Left hindlimb (tissue), 1 donor: Measurements from ENCODE around the gene FLOT2.
"Not testable (repeated sequence)": the region's sequence is repeated elsewhere in the genome, so short reads cannot be mapped to it uniquely, and the experiment has no call there.

Experiments
- DNase-seq: peaks from one replicate; pipeline ENCODE4 v3.0.0-alpha.2; 2018

Gene FLOT2

GRCh38 chr17:28895794-28896447 is 1.6 kb downstream of the FLOT2 start:
- DNase-seq: no peak

- DNase-seq: not testable (repeated sequence)
These were observed 4.0 kb downstream of the FLOT2 start for GRCh38 chr17:28893248-28894183.

- no peak for DNase-seq
These were observed 5.5 kb downstream of the FLOT2 start for GRCh38 chr17:28892024-28892423.

GRCh38 chr17:28891201-28891600 is 6.3 kb downstream of the FLOT2 start:
- no peak for DNase-seq

- DNase-seq: no peak
These were observed 7.5 kb downstream of the FLOT2 start for GRCh38 chr17:28889996-28890395.

GRCh38 chr17:28888832-28889231 is 8.7 kb downstream of the FLOT2 start:
- no peak for DNase-seq

GRCh38 chr17:28887871-28888471 is 9.6 kb downstream of the FLOT2 start:
- DNase-seq: no peak

GRCh38 chr17:28885951-28886350 is 11.6 kb downstream of the FLOT2 start:
- no peak for DNase-seq

GRCh38 chr17:28885363-28885762 is 12.2 kb downstream of the FLOT2 start:
- DNase-seq: no peak

- DNase-seq: no peak
These were observed 13.4 kb downstream of the FLOT2 start for GRCh38 chr17:28883967-28884702.

GRCh38 chr17:28882154-28882895 is 15.2 kb downstream of the FLOT2 start:
- no peak for DNase-seq

GRCh38 chr17:28881533-28882056 is 15.9 kb downstream of the FLOT2 start:
- no peak for DNase-seq

GRCh38 chr17:28880572-28880945 is 17.0 kb downstream of the FLOT2 start:
- no peak for DNase-seq

GRCh38 chr17:28879886-28880571 is 17.5 kb downstream of the FLOT2 start:
- DNase-seq: no peak

- no peak for DNase-seq
These were observed 18.6 kb downstream of the FLOT2 start for GRCh38 chr17:28878981-28879380.

GRCh38 chr17:28878158-28878910 is 19.2 kb downstream of the FLOT2 start:
- DNase-seq: no peak

GRCh38 chr17:28877150-28877711 is 20.3 kb downstream of the FLOT2 start:
- not testable (repeated sequence) for DNase-seq

GRCh38 chr17:28875848-28876550 is 21.5 kb downstream of the FLOT2 start:
- DNase-seq: no peak

- no peak for DNase-seq
These were observed 22.8 kb downstream of the FLOT2 start for GRCh38 chr17:28874750-28875149.

- no peak for DNase-seq
These were observed 23.7 kb downstream of the FLOT2 start for GRCh38 chr17:28873839-28874238.
